ENCODE measurements around the gene GSTO1. TPM values are rescaled to one million over a fixed set of nuclear protein-coding genes. Genes with fewer than 3 reads are reported as not detected.
A peak's percentile ranks its signal among the peaks of the same experiment; 100 is the strongest.

GSTO1 gene
- total and polyA plus RNA-seq, 2 of the 13 experiments (the other 11 are each of a cell fraction or from before 2014, with no cell fraction given), result 228 to 300 TPM

GRCh38 chr10:104231784-104232612 lies 22.7 kb upstream of the GSTO1 start, which contains the start of gene CFAP43 (continued):
- TF ChIP-seq PLSCR1 (CRISPR knock-in tag; IDR thresholded peaks at IDR 0.05; ENCODE audit: borderline replicate concordance) (no peak), E2F1 (CRISPR knock-in tag; IDR thresholded peaks at IDR 0.05) (peak; percentile 65), HMGXB4 (CRISPR knock-in tag; IDR thresholded peaks at IDR 0.05; ENCODE audit: borderline replicate concordance in 1 of 2, low read depth in 1 of 2) (peak; percentile 58 to 66; a peak in 3 of 4 replicates), ZNF768 (CRISPR knock-in tag; IDR thresholded peaks at IDR 0.05) (peak; percentile 68), ZNF572 (CRISPR knock-in tag; IDR thresholded peaks at IDR 0.05) (no peak), ZNF660 (CRISPR knock-in tag; IDR thresholded peaks at IDR 0.05; ENCODE audit: borderline replicate concordance, low read depth) (no peak), RXRA (CRISPR knock-in tag; IDR thresholded peaks at IDR 0.05) (peak; percentile 71), HDAC2 (CRISPR knock-in tag; IDR thresholded peaks at IDR 0.05) (peak; percentile 68), ZNF576 (CRISPR knock-in tag; IDR thresholded peaks at IDR 0.05) (no peak), JUNB (CRISPR knock-in tag; IDR thresholded peaks at IDR 0.05; ENCODE audit: borderline replicate concordance) (no peak), PHF20 (CRISPR knock-in tag; IDR thresholded peaks at IDR 0.05) (no peak; the same call in none of the 2 replicates), CEBPG (CRISPR knock-in tag; IDR thresholded peaks at IDR 0.05) (peak; percentile 28; the same call in 1 of the 2 replicates), ZFP41 (CRISPR knock-in tag; IDR thresholded peaks at IDR 0.05; ENCODE audit: borderline replicate concordance) (no peak), E2F5 (CRISPR knock-in tag; conservative IDR thresholded peaks at IDR 0.05) (no peak; the same call in 1 of the 2 replicates), ZNF782 (CRISPR knock-in tag; IDR thresholded peaks at IDR 0.05; ENCODE audit: borderline replicate concordance) (peak; percentile 75; the same call in 1 of the 2 replicates), ZBTB8A (CRISPR knock-in tag; IDR thresholded peaks at IDR 0.05; ENCODE audit: borderline replicate concordance, low read depth) (no peak), ZNF552 (CRISPR knock-in tag; IDR thresholded peaks at IDR 0.05; ENCODE audit: borderline replicate concordance) (no peak), ZNF24 (IDR thresholded peaks at IDR 0.05) (no peak), ZNF18 (CRISPR knock-in tag; IDR thresholded peaks at IDR 0.05; ENCODE audit: insufficient replicate concordance) (no peak), ZNF367 (CRISPR knock-in tag; IDR thresholded peaks at IDR 0.05; ENCODE audit: borderline replicate concordance) (no peak)

Measured in HepG2 (cell line).